NCI-H524 (cell line): Measurements from ENCODE around the gene SMAGP.
"Not testable (repeated sequence)": the region's sequence is repeated elsewhere in the genome, so short reads cannot be mapped to it uniquely, and the experiment has no call there.

Source experiments
- DNase-seq, 2 experiments: peaks; one replicate each; lab custom pipeline; 2025; lab: John Stamatoyannopoulos, UW

SMAGP gene, protein sequence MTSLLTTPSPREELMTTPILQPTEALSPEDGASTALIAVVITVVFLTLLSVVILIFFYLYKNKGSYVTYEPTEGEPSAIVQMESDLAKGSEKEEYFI

GRCh38 chr12:51270067-51270950 lies at the start of gene SMAGP:
Gene SMAGP (minus strand): TSS chr12:51270415. CDS start chr12:51269278, 1,137 bp downstream.
- peak; percentile 24 to 58 for DNase-seq

GRCh38 chr12:51318846-51319599 lies 48.8 kb upstream of the SMAGP start:
- DNase-seq, result no peak

DNA sequence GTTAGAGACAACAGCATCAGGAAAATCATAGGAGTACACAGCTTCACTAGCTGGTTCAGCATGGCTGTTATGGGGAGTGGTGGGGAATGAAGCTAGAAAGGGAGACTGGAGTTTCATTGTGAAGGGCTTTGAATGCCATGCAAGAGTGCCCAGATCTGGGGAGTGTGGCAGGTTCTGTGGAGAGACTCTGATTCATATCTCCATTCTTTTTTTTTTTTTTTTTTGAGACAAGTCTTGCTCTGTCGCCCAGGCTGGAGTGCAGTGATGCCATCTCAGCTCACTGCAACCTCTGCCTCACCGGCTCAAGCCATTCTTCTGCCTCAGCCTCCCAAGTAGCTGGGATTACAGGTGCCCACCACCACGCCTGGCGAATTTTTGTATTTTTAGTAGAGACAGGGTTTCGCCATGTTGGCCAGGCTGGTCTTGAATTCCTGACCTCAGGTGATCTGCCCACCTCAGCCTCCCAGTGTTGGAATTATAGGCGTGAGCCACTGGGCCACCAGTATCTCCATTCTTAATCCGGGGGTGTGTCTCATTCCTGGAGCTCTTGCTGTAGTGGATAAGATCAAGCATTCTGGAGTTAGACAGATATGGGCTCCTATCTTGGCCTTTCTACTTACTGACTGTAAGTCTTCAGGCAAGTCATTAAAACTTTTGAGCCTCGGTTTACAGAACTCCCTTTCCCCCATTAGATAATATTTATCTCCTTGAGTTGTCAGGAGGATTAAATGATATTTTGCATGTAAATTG lies 48.0 kb upstream of the SMAGP start:
- DNase-seq, result not testable (repeated sequence)

GRCh38 chr12:51311389-51311788 lies 41.2 kb upstream of the SMAGP start:
- no peak for DNase-seq

- DNase-seq, result no peak
These were observed 37.7 kb upstream of the SMAGP start for GRCh38 chr12:51307655-51308593.

DNA sequence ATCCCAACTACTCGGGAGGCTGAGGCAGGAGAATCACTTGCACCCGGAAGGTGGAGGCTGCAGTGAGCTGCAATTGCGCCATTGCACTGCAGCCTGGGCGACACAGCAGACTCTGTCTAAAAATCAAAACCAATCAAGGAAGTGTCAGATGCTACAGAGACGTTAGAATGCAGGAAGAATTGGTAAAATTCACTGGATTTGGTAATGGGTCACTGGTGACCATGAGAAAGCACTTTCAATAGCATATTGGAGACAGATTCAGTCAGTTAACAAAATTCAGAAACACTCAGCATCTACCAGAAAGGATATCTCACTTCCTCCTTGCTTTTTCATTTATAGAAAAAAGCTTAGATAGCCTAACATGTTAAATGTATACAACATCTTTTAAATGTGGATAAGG lies 36.3 kb upstream of the SMAGP start:
- DNase-seq, result no peak

- not testable (repeated sequence) for DNase-seq
These were observed 30.6 kb upstream of the SMAGP start for GRCh38 chr12:51300768-51301167.

DNA sequence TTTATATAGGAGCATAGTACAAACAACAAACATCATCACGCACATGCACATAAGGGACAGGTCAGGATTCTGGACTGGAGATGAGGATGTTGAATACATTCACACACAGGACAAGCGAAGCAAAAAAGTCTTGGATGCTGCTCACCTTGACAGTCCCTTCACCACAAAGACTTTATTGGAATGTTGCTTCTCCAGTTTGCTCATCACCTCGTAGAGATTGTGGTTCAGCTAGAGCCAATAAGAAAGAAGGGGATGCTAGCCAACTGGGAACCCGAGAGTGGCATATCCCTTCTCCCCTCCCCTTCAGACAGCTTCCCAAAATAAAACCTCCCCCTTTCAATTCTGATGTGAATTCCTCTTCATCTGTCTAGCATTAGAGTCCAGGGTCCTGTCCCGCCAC lies 25.4 kb upstream of the SMAGP start:
- no peak for DNase-seq

GRCh38 chr12:51294097-51294496 lies 23.9 kb upstream of the SMAGP start:
- not testable (repeated sequence) for DNase-seq

DNA sequence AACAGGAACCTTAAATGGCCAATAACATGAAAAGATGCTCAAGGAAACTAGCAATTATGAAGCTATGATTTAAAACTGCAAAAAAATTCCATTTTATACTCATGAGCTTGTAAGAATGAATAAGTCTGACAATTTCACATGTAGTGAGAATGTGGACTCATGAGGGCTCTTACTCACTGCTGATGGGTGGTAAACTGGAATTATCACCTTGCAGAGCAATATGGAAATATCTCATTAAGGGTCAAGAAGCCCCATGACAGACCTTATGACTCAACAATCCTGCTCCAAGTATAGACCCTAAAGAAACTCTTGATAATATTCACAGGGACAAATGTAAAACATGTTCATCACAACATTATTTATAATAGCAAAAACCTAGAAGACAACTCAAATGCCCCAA lies 23.5 kb upstream of the SMAGP start:
- no peak for DNase-seq

DNA sequence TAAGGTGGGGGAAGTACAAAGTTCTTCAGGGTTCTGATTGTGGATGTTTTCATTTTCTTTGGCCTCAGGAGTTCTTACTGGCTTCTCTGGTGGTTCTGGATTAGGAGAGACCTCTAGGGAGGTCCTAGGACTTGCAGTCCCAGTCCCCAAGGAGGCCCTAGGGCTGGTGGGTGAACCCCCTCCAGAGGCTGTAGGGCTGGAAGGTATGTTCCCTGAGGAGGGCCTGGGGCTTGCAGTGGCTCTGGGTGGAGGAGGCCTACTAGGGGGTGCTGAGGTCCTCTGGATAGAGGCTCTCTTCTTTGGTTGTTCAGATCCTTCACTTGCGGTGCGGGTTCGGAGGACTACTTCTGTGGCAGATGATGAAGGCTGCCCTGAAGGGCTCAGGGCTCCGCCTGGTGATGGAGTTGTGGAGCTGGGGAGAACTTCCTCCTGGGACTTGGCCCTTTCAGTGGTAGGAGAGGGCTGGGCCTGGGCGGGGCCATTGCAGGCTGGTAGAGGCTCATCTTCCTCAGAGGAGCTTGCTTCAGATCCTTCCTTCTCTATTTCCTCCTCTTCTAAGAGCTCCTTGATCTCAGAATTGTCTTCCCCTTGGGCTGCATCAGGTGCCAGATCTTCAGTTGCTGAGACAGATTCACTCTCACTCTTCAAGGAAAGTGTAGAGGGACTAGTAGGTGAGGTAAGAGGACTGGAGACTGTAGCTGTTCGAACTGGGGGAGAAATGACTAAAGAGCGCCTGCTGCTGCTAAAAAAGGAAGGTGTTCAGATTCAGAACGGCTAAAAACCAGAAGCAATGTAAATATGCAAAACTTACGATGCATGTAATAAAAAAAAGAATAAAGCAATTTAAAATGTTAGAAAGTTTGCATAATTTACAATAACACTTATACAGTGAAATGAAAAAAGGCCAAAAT lies 21.6 kb upstream of the SMAGP start:
- DNase-seq, result not testable (repeated sequence)

DNA sequence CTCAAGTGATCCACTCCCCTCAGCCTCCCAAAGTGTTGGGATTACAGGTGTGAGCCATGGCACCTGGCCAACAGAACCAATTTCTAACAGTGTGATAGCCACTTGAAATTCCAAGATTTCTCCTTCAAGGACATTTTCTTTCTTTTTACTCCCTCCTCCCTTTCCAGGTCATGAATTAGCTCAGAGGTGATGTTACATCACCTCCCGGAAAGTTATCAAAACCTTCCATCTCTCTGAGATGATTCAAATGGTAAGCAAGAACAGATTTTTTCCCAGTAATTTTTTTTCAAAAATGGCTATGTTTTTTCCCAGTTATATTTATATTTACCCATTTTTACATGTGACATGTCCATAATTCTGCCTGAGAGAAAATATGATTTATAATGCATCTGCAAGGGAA lies 15.6 kb upstream of the SMAGP start:
- no peak for DNase-seq

GRCh38 chr12:51281202-51281924 lies 11.1 kb upstream of the SMAGP start:
- no peak for DNase-seq

DNA sequence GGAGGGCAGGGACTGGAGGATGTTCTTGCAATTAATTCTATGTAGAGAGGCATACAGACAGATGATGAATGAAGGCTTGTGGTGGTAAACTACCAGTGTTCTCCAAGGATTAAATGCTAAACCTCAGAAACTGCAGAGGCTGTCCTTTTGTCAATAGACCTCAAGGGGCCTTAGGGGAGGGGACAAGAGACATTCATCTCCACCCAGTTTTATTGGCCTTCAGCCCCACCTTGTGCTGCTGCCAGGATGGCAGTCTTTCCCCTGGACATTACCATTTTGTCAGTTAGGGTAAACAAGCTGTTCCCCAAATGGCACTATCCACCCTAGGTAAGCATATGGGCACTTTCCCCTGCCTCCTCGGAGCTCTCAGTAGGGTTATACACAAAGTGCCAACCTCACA lies 4.9 kb upstream of the SMAGP start:
- DNase-seq, result no peak

GRCh38 chr12:51272810-51273209 lies 2.6 kb upstream of the SMAGP start:
- not testable (repeated sequence) for DNase-seq

DNA sequence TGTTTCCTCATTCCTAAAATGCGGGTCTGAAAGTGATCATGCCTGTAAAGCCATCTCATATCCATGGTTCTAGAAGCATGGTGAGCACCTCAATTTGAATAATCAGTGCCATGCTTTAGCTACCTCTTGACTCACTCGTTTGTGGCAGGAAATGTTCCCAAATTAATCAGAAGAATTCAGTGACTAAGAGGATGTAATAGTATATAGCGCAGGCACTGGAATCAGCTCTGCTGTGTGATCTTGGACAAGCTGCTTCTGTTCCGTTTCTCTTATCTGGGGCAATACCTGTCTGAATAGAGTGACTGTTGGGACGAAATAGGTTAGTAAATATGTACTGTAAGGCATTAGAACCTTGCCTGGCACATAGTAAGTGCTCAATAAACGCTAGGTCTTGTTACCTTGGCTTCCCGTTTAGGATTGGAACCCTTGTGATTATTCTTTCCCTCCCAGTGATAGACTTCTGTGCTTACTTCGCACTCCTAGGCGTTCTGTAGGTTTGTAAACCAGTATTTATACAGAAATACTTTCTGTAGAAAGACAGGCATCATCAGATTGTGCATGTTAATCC lies 820 bp upstream of the SMAGP start:
- no peak for DNase-seq

GRCh38 chr12:51269174-51270066 lies 795 bp downstream of the SMAGP start:
- peak in 1 of 2 experiments; percentile 26 for DNase-seq

- no peak for DNase-seq
These were observed 5.2 kb downstream of the SMAGP start for GRCh38 chr12:51265024-51265423.
